ENCODE data around the gene ALG8.

DNA sequence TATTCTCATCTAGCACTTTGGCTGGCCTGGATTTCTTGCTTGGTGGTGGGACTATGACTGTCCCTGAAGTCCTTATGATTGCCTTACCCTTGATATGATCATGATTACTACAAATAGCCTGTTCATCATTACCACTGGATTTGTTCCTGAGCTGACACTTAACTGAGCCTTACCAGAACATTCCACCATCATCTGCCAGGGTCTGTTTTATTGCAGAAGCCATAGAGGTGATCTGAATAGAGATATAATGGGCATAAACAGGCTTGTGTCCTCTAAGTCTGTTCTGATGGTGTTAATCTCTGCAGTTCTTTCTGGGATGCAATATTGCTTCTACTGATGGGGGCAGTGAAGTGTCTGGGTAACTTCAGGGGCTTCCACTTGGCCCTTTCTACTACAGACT lies 12.4 kb upstream of the ALG8 start:
- TF ChIP-seq EZH2 (IDR thresholded peaks at IDR 0.05), result no peak
- TF ChIP-seq POLR2AphosphoS5 (IDR thresholded peaks at IDR 0.05; ENCODE audit: borderline replicate concordance, low read depth, low read length), result no peak

Data from SK-N-MC (cell line).